ENCODE results near the gene TNFSF18. TPM values are rescaled to one million over a fixed set of nuclear protein-coding genes. Genes with fewer than 3 reads are reported as not detected.

TNFSF18 gene
- total RNA-seq, 3 donors from 2014 or later (not counting 1 experiment from before 2014, with no cell fraction given): 0.18 TPM; not detected in 2

- H3K4me3 Mint-ChIP-seq: no peak overlapping the region
- no peaks in the 10 kb centered on the region for H3K4me1 Mint-ChIP-seq
- ATAC-seq (no peak), DNase-seq (no peak)
- H3K27ac Mint-ChIP-seq: no peak overlapping the region
- H3K9me3 ChIP-seq (ENCODE audit: control insufficient read depth, insufficient read depth, low read length): no peaks in the 10 kb centered on the region
- TF ChIP-seq, protein P1, sequence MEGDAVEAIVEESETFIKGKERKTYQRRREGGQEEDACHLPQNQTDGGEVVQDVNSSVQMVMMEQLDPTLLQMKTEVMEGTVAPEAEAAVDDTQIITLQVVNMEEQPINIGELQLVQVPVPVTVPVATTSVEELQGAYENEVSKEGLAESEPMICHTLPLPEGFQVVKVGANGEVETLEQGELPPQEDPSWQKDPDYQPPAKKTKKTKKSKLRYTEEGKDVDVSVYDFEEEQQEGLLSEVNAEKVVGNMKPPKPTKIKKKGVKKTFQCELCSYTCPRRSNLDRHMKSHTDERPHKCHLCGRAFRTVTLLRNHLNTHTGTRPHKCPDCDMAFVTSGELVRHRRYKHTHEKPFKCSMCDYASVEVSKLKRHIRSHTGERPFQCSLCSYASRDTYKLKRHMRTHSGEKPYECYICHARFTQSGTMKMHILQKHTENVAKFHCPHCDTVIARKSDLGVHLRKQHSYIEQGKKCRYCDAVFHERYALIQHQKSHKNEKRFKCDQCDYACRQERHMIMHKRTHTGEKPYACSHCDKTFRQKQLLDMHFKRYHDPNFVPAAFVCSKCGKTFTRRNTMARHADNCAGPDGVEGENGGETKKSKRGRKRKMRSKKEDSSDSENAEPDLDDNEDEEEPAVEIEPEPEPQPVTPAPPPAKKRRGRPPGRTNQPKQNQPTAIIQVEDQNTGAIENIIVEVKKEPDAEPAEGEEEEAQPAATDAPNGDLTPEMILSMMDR (IDR thresholded peaks at IDR 0.05): no peak
- no peaks in the 10 kb centered on the region for H3K36me3 ChIP-seq (ENCODE audit: control insufficient read depth, insufficient read depth, low read length)
- no peaks in the 10 kb centered on the region for H3K4me1 ChIP-seq (ENCODE audit: control insufficient read depth, insufficient read depth, low read length)
- H3K9me3 Mint-ChIP-seq: no peaks in the 10 kb centered on the region
- H3K36me3 Mint-ChIP-seq: no peaks in the 10 kb centered on the region
- intact Hi-C loops (cut with micrococcal nuclease): no loop called here
- no peak overlapping the region for H3K4me3 ChIP-seq (ENCODE audit: low read length)
- peaks cover 3 to 5% of the 10 kb centered on the region in 2 donors for H3K27me3 Mint-ChIP-seq (ENCODE audit: low read depth in 2 of 2)
- no peak overlapping the region for H3K27ac ChIP-seq (ENCODE audit: low read length)
- no peaks in the 10 kb centered on the region for H3K27me3 ChIP-seq (ENCODE audit: control insufficient read depth, insufficient read depth, low read length)
- 100% methylated on average over 3 of the region's 4 CpGs for WGBS (ENCODE audit: insufficient coverage)
Measured at GRCh38 chr1:173052681-173053196, 2.0 kb upstream of the TNFSF18 start.

- Histone ChIP-seq H3K4me1 (ENCODE audit: control insufficient read depth, insufficient read depth, low read length) (no peaks in the 10 kb centered on the region), H3K4me3 (ENCODE audit: low read length) (no peak overlapping the region), H3K27me3 (ENCODE audit: control insufficient read depth, insufficient read depth, low read length) (no peaks in the 10 kb centered on the region), H3K9me3 (ENCODE audit: control insufficient read depth, insufficient read depth, low read length) (no peaks in the 10 kb centered on the region), H3K36me3 (ENCODE audit: control insufficient read depth, insufficient read depth, low read length) (no peaks in the 10 kb centered on the region), H3K27ac (ENCODE audit: low read length) (no peak overlapping the region)
- H3K4me3 Mint-ChIP-seq: no peak overlapping the region
- H3K9me3 Mint-ChIP-seq: no peaks in the 10 kb centered on the region
- H3K27ac Mint-ChIP-seq: no peak overlapping the region
- H3K27me3 Mint-ChIP-seq (ENCODE audit: low read depth in 2 of 2): peaks cover 3 to 5% of the 10 kb centered on the region in 2 donors
- TF ChIP-seq, protein P1 (IDR thresholded peaks at IDR 0.05): no peak
- DNase-seq: no peak
- no peaks in the 10 kb centered on the region for H3K36me3 Mint-ChIP-seq
- no peaks in the 10 kb centered on the region for H3K4me1 Mint-ChIP-seq
- ATAC-seq: no peak
- intact Hi-C loops (cut with micrococcal nuclease): no loop called here
Measured at GRCh38 chr1:173049322-173049633, 1.5 kb downstream of the TNFSF18 start.

DNA sequence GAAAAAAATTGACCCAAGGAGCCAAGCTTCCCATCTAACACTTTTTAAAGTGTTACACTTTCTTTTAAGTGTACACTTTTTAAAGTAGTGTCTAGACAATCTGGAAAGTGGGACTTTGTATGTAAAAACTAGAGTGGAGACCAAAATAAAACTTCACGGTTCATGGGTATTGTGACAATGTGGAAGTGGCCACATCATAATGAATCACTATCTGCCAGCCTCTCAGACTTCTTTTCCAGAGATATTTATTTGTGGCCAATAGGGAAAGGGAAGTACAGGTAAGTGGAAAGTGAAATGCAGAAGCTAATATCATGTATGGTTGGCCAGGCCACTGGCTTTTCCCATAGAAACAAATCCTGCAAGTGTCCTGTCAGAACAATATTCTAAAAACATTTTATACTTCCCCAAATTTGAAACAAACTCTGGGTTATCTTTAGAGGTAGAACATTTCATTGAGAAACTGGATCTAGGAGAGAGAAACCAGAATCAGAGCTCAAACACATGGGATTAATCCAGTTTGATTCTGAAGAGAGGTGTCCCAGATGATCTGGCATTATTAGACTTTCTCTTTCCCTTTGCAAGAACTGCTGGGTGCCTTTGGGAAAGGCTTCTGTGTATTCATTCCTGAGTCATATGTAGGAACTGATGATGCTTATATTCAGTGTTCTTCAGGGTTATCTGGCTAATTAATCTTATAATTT, 2.0 kb downstream of the TNFSF18 start:
- peaks cover 3 to 5% of the 10 kb centered on the region in 2 donors for H3K27me3 Mint-ChIP-seq (ENCODE audit: low read depth in 2 of 2)
- Histone ChIP-seq H3K27me3 (ENCODE audit: control insufficient read depth, insufficient read depth, low read length) (no peaks in the 10 kb centered on the region), H3K27ac (ENCODE audit: low read length) (no peak overlapping the region), H3K4me3 (ENCODE audit: low read length) (no peak overlapping the region), H3K9me3 (ENCODE audit: control insufficient read depth, insufficient read depth, low read length) (no peaks in the 10 kb centered on the region), H3K4me1 (ENCODE audit: control insufficient read depth, insufficient read depth, low read length) (no peaks in the 10 kb centered on the region), H3K36me3 (ENCODE audit: control insufficient read depth, insufficient read depth, low read length) (no peaks in the 10 kb centered on the region)
- intact Hi-C loops (cut with micrococcal nuclease): no loop called here
- ATAC-seq (no peak), DNase-seq (no peak)
- H3K4me1 Mint-ChIP-seq: no peaks in the 10 kb centered on the region
- H3K36me3 Mint-ChIP-seq: no peaks in the 10 kb centered on the region
- H3K9me3 Mint-ChIP-seq: no peaks in the 10 kb centered on the region
- H3K27ac Mint-ChIP-seq: no peak overlapping the region
- TF ChIP-seq, protein P1 (IDR thresholded peaks at IDR 0.05): no peak
- no peak overlapping the region for H3K4me3 Mint-ChIP-seq
- 67% methylated on average over 1 of the region's 1 CpG for WGBS (ENCODE audit: insufficient coverage)

GRCh38 chr1:173044656-173045055, 6.1 kb downstream of the TNFSF18 start:
- DNase-seq: no peak

More at GRCh38 chr1:173044656-173045055, 6.1 kb downstream of the TNFSF18 start:
- Histone ChIP-seq H3K27me3 (ENCODE audit: control insufficient read depth, insufficient read depth, low read length) (no peaks in the 10 kb centered on the region), H3K4me3 (ENCODE audit: low read length) (no peak overlapping the region), H3K36me3 (ENCODE audit: control insufficient read depth, insufficient read depth, low read length) (no peaks in the 10 kb centered on the region), H3K4me1 (ENCODE audit: control insufficient read depth, insufficient read depth, low read length) (no peaks in the 10 kb centered on the region), H3K9me3 (ENCODE audit: control insufficient read depth, insufficient read depth, low read length) (no peaks in the 10 kb centered on the region), H3K27ac (ENCODE audit: low read length) (no peak overlapping the region)
- H3K36me3 Mint-ChIP-seq: no peaks in the 10 kb centered on the region
- no peaks in the 10 kb centered on the region for H3K27me3 Mint-ChIP-seq (ENCODE audit: low read depth in 2 of 2)
- H3K4me1 Mint-ChIP-seq: no peaks in the 10 kb centered on the region
- H3K27ac Mint-ChIP-seq: no peak overlapping the region
- TF ChIP-seq, protein P1 (IDR thresholded peaks at IDR 0.05): no peak
- no peak for ATAC-seq
- 81% methylated on average over 1 of the region's 1 CpG for WGBS (ENCODE audit: insufficient coverage)
- intact Hi-C loops (cut with micrococcal nuclease): no loop called here
- H3K9me3 Mint-ChIP-seq: no peaks in the 10 kb centered on the region
- no peak overlapping the region for H3K4me3 Mint-ChIP-seq
